CD4-positive, alpha-beta T cell (primary cell): ENCODE measurements around the gene METTL18. TPM values are rescaled to one million over a fixed set of nuclear protein-coding genes. Genes with fewer than 3 reads are reported as not detected.

Experiments used
- ATAC-seq: fragments of 200-7000 bp; cut with Tn5 transposase; one replicate; pipeline ENCODE4 v1.10.0; 2022; ENCODE audit warnings: mild to moderate bottlenecking; ENCODE audit not compliant: poor library complexity
- CTCF ChIA-PET: fragments of 350-600 bp; sonication (Branson Sonifier 250); formaldehyde crosslinking; loops from one replicate; lab custom pipeline; 2021; ENCODE audit warnings: antibody characterized with exemption, inconsistent platforms; lab: Charles Lee
- POLR2A ChIA-PET: fragments of 350-600 bp; sonication (Branson Sonifier 250); formaldehyde crosslinking; loops from one replicate; lab custom pipeline; 2021; ENCODE audit warnings: antibody characterized with exemption, inconsistent platforms; lab: Charles Lee
- DNase-seq, 14 experiments: peaks; one replicate each; pipeline ENCODE4 v3.0.0-alpha.2; 2013 to 2020; ENCODE audit warnings: mixed read lengths in 2 of 14
- H3K27ac ChIP-seq, 2 donors: one replicate each; pipeline versions ENCODE4 v1.5.1 to v1.7.0; 2013; ENCODE audit warnings: low read length in 2 of 2, low read depth in 1 of 2, mild to moderate bottlenecking in 1 of 2
- H3K27me3 ChIP-seq, 2 experiments: 1 replicate in 1 of 2; 2 replicates in 1 of 2; pipeline versions ENCODE4 v1.6.1 to v1.7.0; 2013; ENCODE audit warnings: low read length in 2 of 2, control low read depth in 1 of 2, mild to moderate bottlenecking in 1 of 2, moderate library complexity in 1 of 2; ENCODE audit not compliant: insufficient read depth in 2 of 2, control insufficient read depth in 1 of 2
- H3K36me3 ChIP-seq: one replicate; pipeline ENCODE4 v1.6.1; 2013; ENCODE audit warnings: low read length, control low read depth; ENCODE audit not compliant: insufficient read depth
- H3K4me1 ChIP-seq: one replicate; pipeline ENCODE4 v1.6.1; 2013; ENCODE audit warnings: low read length, control low read depth; ENCODE audit not compliant: insufficient read depth
- H3K4me3 ChIP-seq: one replicate; pipeline ENCODE4 v1.5.1; 2013; ENCODE audit warnings: mild to moderate bottlenecking, low read length, moderate library complexity
- H3K9me3 ChIP-seq, 2 experiments: 1 replicate in 1 of 2; 2 replicates in 1 of 2; pipeline versions ENCODE4 v1.6.1 to v1.7.0; 2013; ENCODE audit warnings: low read length in 2 of 2, mild to moderate bottlenecking in 2 of 2, control low read depth in 1 of 2, moderate library complexity in 1 of 2; ENCODE audit not compliant: control insufficient read depth in 1 of 2, insufficient read depth in 1 of 2
- H3K27ac Mint-ChIP-seq: one replicate; pipeline ENCODE4 v1.8.0; 2020; ENCODE audit warnings: mixed read lengths
- H3K27me3 Mint-ChIP-seq: one replicate; pipeline ENCODE4 v1.8.0; 2021; ENCODE audit warnings: mixed read lengths
- H3K36me3 Mint-ChIP-seq: one replicate; pipeline ENCODE4 v1.8.0; 2021; ENCODE audit warnings: low read depth, mixed read lengths
- H3K4me1 Mint-ChIP-seq: one replicate; pipeline ENCODE4 v1.8.0; 2021; ENCODE audit warnings: low read depth, mixed read lengths
- H3K4me3 Mint-ChIP-seq: one replicate; pipeline ENCODE4 v1.8.0; 2020; ENCODE audit warnings: mild to moderate bottlenecking, mixed read lengths
- H3K9me3 Mint-ChIP-seq: one replicate; pipeline ENCODE4 v1.8.0; 2020; ENCODE audit warnings: mixed read lengths
- intact Hi-C, 2 experiments: fragments of 100-400 bp; cut with DNase I in 1 of 2; cut with micrococcal nuclease in 1 of 2; formaldehyde crosslinking; loops; one replicate each; pipeline versions ENCODE4 v1.15.1 to v1.9.0; 2023 to 2025; cut with DNase I, micrococcal nuclease
- total RNA-seq, 174 experiments: library from RNA in 2 of 174; stranded (reverse) in 2 of 174; gene quantifications; one replicate each; pipeline ENCODE4 v1.2.3 and lab custom pipeline; 2021 to 2026
- TF ChIP-seq, protein P1 (sequence below): fragments of 200-600 bp; IDR thresholded peaks from one replicate; pipeline ENCODE4 v1.8.0; 2022; ENCODE audit warnings: antibody characterized with exemption, mild to moderate bottlenecking

Gene METTL18
- total RNA-seq, 2 experiments from 2014 or later = 5.1 to 5.6 TPM

GRCh38 chr1:169821500-169821899 is 26.8 kb upstream of the METTL18 start:
- intact Hi-C loops = no loop called here
- Mint-ChIP-seq H3K4me3 (no peak overlapping the region), H3K36me3 (peaks cover 15% of the 10 kb centered on the region), H3K27ac (no peak overlapping the region), H3K27me3 (no peaks in the 10 kb centered on the region), H3K4me1 (no peaks in the 10 kb centered on the region), H3K9me3 (no peaks in the 10 kb centered on the region)
- Histone ChIP-seq H3K9me3 (no peaks in the 10 kb centered on the region), H3K36me3 (no peaks in the 10 kb centered on the region), H3K4me3 (no peak overlapping the region), H3K27ac (no peak overlapping the region), H3K27me3 (no peaks in the 10 kb centered on the region), H3K4me1 (no peaks in the 10 kb centered on the region)
- TF ChIP-seq, protein P1, sequence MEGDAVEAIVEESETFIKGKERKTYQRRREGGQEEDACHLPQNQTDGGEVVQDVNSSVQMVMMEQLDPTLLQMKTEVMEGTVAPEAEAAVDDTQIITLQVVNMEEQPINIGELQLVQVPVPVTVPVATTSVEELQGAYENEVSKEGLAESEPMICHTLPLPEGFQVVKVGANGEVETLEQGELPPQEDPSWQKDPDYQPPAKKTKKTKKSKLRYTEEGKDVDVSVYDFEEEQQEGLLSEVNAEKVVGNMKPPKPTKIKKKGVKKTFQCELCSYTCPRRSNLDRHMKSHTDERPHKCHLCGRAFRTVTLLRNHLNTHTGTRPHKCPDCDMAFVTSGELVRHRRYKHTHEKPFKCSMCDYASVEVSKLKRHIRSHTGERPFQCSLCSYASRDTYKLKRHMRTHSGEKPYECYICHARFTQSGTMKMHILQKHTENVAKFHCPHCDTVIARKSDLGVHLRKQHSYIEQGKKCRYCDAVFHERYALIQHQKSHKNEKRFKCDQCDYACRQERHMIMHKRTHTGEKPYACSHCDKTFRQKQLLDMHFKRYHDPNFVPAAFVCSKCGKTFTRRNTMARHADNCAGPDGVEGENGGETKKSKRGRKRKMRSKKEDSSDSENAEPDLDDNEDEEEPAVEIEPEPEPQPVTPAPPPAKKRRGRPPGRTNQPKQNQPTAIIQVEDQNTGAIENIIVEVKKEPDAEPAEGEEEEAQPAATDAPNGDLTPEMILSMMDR = no peak
- CTCF ChIA-PET = no interaction called here
- DNase-seq = no peak
- POLR2A ChIA-PET = no interaction called here
- no peak for ATAC-seq

GRCh38 chr1:169816617-169817016 is 21.9 kb upstream of the METTL18 start:
- H3K4me1 ChIP-seq = no peaks in the 10 kb centered on the region

GRCh38 chr1:169814265-169814664 is 19.6 kb upstream of the METTL18 start:
- CTCF ChIA-PET = no interaction called here

More at GRCh38 chr1:169816617-169817016, 21.9 kb upstream of the METTL18 start:
- DNase-seq = no peak
- intact Hi-C loops = no loop called here
- H3K36me3 ChIP-seq = no peaks in the 10 kb centered on the region
- H3K27me3 Mint-ChIP-seq = no peaks in the 10 kb centered on the region
- no peaks in the 10 kb centered on the region for H3K9me3 ChIP-seq
- CTCF ChIA-PET = no interaction called here
- H3K27ac Mint-ChIP-seq = no peak overlapping the region
- TF ChIP-seq, protein P1 = no peak
- ATAC-seq = no peak
- H3K36me3 Mint-ChIP-seq = peaks cover 14% of the 10 kb centered on the region
- peaks cover 2% of the 10 kb centered on the region for H3K9me3 Mint-ChIP-seq
- H3K4me3 Mint-ChIP-seq = no peak overlapping the region
- H3K27me3 ChIP-seq = no peaks in the 10 kb centered on the region
- POLR2A ChIA-PET = no interaction called here
- H3K4me3 ChIP-seq = no peak overlapping the region
- H3K27ac ChIP-seq = no peak overlapping the region
- H3K4me1 Mint-ChIP-seq = no peaks in the 10 kb centered on the region

More at GRCh38 chr1:169814265-169814664, 19.6 kb upstream of the METTL18 start:
- Histone ChIP-seq H3K27me3 (no peaks in the 10 kb centered on the region), H3K9me3 (no peaks in the 10 kb centered on the region), H3K4me1 (no peaks in the 10 kb centered on the region), H3K4me3 (no peak overlapping the region), H3K27ac (no peak overlapping the region), H3K36me3 (no peaks in the 10 kb centered on the region)
- POLR2A ChIA-PET = no interaction called here
- Mint-ChIP-seq H3K27ac (no peak overlapping the region), H3K9me3 (peaks cover 2% of the 10 kb centered on the region), H3K27me3 (no peaks in the 10 kb centered on the region), H3K4me3 (no peak overlapping the region), H3K4me1 (no peaks in the 10 kb centered on the region), H3K36me3 (peaks cover 14% of the 10 kb centered on the region)
- DNase-seq (no peak), ATAC-seq (no peak)
- TF ChIP-seq, protein P1 = no peak
- intact Hi-C loops = loop anchor here in 1 of 2 experiments (5.0 kb wide), 1 partner anchor 332 kb away; no protein-coding TSS in a partner anchor
